PFSK-1 (cell line): Measurements from ENCODE around the gene HAUS2.

Experiments
- FOXP2 ChIP-seq: optimal IDR thresholded peaks from 2 replicates; pipeline ENCODE3; 2011; ENCODE audit warnings: borderline replicate concordance, control low read depth, inconsistent platforms; ENCODE audit not compliant: insufficient read depth; ENCODE audit errors: extremely low read length, extremely low read depth
- POLR2AphosphoS5 ChIP-seq: IDR thresholded peaks from 2 replicates; pipeline ENCODE4 v1.6.1; 2012; ENCODE audit warnings: low read depth, mild to moderate bottlenecking, control low read depth, low read length, moderate library complexity
- REST ChIP-seq, 2 experiments: IDR thresholded peaks; 2 replicates each; pipeline versions ENCODE4 v1.6.1 to v1.8.0; 2011 to 2012; ENCODE audit warnings: low read depth in 2 of 2, low read length in 2 of 2, control low read depth in 1 of 2, inconsistent platforms in 1 of 2, mild to moderate bottlenecking in 1 of 2, moderate library complexity in 1 of 2; ENCODE audit not compliant: insufficient read depth in 1 of 2
- SIN3A ChIP-seq: IDR thresholded peaks from 2 replicates; pipeline ENCODE4 v1.6.1; 2012; ENCODE audit warnings: mild to moderate bottlenecking, low read length, moderate library complexity, borderline replicate concordance; ENCODE audit not compliant: insufficient read depth
- TAF1 ChIP-seq: IDR thresholded peaks from 2 replicates; pipeline ENCODE4 v1.6.1; 2012; ENCODE audit warnings: low read length, control low read depth, borderline replicate concordance; ENCODE audit not compliant: insufficient read depth

The HAUS2 gene

GRCh38 chr15:42603978-42604377 is 55.3 kb downstream of the HAUS2 start:
- TF ChIP-seq TAF1 = no peak
- no peak for TF ChIP-seq POLR2AphosphoS5
- no peak for TF ChIP-seq REST (IDR thresholded peaks at IDR 0.05; ENCODE audit: insufficient read depth in 1 of 2, low read depth in 2 of 2, low read length in 2 of 2)
- no peak for TF ChIP-seq FOXP2
- TF ChIP-seq SIN3A = no peak

- TF ChIP-seq REST (IDR thresholded peaks at IDR 0.05; ENCODE audit: insufficient read depth in 1 of 2, low read depth in 2 of 2, low read length in 2 of 2) (no peak), SIN3A (no peak), TAF1 (no peak), FOXP2 (no peak), POLR2AphosphoS5 (no peak)
These were observed 56.5 kb downstream of the HAUS2 start for GRCh38 chr15:42604894-42605744.

GRCh38 chr15:42605796-42606195 is 57.2 kb downstream of the HAUS2 start:
- TF ChIP-seq TAF1 (no peak), POLR2AphosphoS5 (no peak), SIN3A (no peak)

DNA sequence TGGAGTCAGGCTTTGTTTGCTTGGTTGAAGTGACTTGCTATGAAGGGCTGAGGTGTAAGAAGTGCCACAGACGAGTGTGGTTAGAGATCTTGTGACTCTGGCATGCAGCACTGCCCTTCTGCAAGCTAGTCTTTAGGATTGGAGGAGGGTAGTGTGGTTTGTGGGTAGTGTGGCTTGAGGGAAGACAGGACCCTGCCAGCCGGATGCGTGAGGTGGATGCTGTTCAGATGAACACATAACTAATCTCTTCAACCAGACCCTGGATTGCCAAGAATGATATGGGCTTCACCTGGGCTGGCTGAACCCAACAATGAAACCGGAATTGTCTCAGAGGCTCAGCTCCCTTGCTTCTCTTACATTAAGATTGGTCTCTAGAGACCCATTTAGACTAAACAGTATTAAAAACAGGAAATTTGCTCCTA is 59.5 kb downstream of the HAUS2 start:
- no peak for TF ChIP-seq FOXP2

DNA sequence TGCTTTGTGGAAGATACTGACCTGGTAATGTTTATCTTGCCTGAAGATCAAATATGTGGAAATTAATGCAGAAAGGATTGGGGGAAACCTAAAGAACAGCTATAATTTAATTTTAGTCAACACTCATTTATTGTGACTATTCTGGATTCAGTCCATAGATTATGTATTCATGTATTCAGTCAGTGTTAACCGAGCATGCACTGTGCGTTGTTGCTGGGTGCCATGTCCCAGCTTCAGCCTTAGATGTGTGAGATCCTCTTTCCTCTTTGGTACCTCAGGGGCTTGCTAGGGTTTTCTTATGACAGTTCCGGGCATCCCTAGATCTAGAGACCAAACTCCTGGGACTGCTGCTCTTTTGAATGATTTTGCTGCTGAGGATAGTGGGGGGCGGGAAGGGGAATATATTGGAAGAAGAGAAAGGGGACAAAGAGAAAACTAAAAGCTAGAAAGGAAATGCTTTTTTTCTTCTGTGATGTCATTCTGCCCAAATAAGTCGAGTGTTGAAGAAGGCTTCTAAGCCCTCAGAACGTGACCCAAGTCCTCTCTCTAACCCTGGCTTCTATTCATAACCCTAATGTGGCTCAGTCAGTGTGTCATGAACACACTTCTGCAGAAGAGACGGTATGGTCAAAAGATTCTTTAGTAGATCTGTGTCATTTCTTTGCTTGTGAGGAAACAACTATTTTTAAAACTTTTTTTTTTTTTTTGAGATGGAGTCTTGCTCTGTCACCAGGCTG is 60.3 kb downstream of the HAUS2 start:
- no peak for TF ChIP-seq TAF1
- TF ChIP-seq REST (IDR thresholded peaks at IDR 0.05; ENCODE audit: insufficient read depth in 1 of 2, low read depth in 2 of 2, low read length in 2 of 2) = no peak
- no peak for TF ChIP-seq FOXP2
- no peak for TF ChIP-seq SIN3A
- no peak for TF ChIP-seq POLR2AphosphoS5

DNA sequence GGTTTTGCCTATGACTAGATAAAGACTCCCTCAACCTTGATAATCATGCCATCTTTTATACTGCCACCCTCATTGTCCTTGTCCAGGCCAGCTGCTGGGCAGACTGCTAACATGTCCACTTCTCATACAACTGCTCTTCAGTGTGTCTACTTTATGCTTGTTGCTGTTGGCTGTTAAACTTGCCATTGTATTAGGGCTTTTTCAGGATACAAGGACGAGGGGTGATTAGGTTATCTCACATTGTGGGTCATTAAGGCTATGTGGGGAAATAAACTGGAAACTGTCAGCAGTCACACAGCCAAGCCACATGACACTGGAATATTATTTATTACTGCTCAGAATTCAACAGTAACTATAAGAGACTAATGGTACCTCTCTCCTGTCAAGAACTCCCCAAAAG is 62.9 kb downstream of the HAUS2 start:
- no peak for TF ChIP-seq SIN3A
- no peak for TF ChIP-seq POLR2AphosphoS5
- TF ChIP-seq REST (IDR thresholded peaks at IDR 0.05; ENCODE audit: insufficient read depth in 1 of 2, low read depth in 2 of 2, low read length in 2 of 2) = no peak
- no peak for TF ChIP-seq FOXP2
